WTC11 (cell line): ENCODE measurements around the gene GJA1. TPM values are rescaled to one million over a fixed set of nuclear protein-coding genes. Genes with fewer than 3 reads are reported as not detected.

Source experiments
- ATAC-seq: fragments of 200-7000 bp; cut with Tn5 transposase; 2 replicates; pipeline ENCODE4 v1.10.0; 2021; ENCODE audit warnings: mild to moderate bottlenecking, moderate library complexity
- CTCF ChIA-PET: fragments of 300-600 bp; sonication (Branson Sonifier 250); formaldehyde crosslinking; loops from one replicate; lab custom pipeline; 2021; ENCODE audit warnings: antibody characterized with exemption; lab: Charles Lee
- POLR2A ChIA-PET: fragments of 350-600 bp; sonication (Branson Sonifier 250); formaldehyde crosslinking; loops from one replicate; lab custom pipeline; 2021; ENCODE audit warnings: antibody characterized with exemption; lab: Charles Lee
- DNase-seq: peaks from one replicate; pipeline ENCODE4 v3.0.0; 2021; ENCODE audit warnings: low spot score
- H3K27ac Mint-ChIP-seq: 2 replicates; pipeline ENCODE4 v1.8.0; 2021; ENCODE audit warnings: mixed read lengths
- H3K27me3 Mint-ChIP-seq: 2 replicates; pipeline ENCODE4 v1.8.0; 2021; ENCODE audit warnings: low read depth, mild to moderate bottlenecking, moderate library complexity, mixed read lengths
- H3K36me3 Mint-ChIP-seq: 2 replicates; pipeline ENCODE4 v1.8.0; 2021; ENCODE audit warnings: mixed read lengths
- H3K4me1 Mint-ChIP-seq: 2 replicates; pipeline ENCODE4 v1.8.0; 2022; ENCODE audit warnings: mixed read lengths
- H3K4me3 Mint-ChIP-seq: 2 replicates; pipeline ENCODE4 v1.8.0; 2021; ENCODE audit warnings: mild to moderate bottlenecking, moderate library complexity, mixed read lengths
- H3K9me3 Mint-ChIP-seq: 2 replicates; pipeline ENCODE4 v1.8.0; 2021; ENCODE audit warnings: mixed read lengths
- CREB1 ChIP-seq: sonication (generic); formaldehyde crosslinking; IDR thresholded peaks from 2 replicates; pipeline ENCODE4 v1.8.0; 2023; ENCODE audit warnings: mild to moderate bottlenecking, missing genetic modification reagents
- CTCF ChIP-seq: fragments of 200-600 bp; IDR thresholded peaks from 2 replicates; pipeline ENCODE4 v1.8.0; 2022; ENCODE audit warnings: antibody characterized with exemption
- ELF4 ChIP-seq: sonication (generic); formaldehyde crosslinking; IDR thresholded peaks from 2 replicates; pipeline ENCODE4 v1.8.1; 2022; ENCODE audit warnings: low read depth, mild to moderate bottlenecking, moderate library complexity, missing genetic modification reagents
- EMX1 ChIP-seq: fragments of 250-450 bp; sonication (Bioruptor Pico); IDR thresholded peaks from 2 replicates; pipeline ENCODE4 v1.8.0; 2021; ENCODE audit warnings: mild to moderate bottlenecking
- JUN ChIP-seq: sonication (generic); formaldehyde crosslinking; IDR thresholded peaks from 2 replicates; pipeline ENCODE4 v1.8.0; 2023; ENCODE audit warnings: mild to moderate bottlenecking, missing genetic modification reagents
- MAX ChIP-seq: sonication (generic); formaldehyde crosslinking; IDR thresholded peaks from 2 replicates; pipeline ENCODE4 v1.8.0; 2022; ENCODE audit warnings: mild to moderate bottlenecking, missing genetic modification reagents
- MLX ChIP-seq: sonication (generic); formaldehyde crosslinking; IDR thresholded peaks from 2 replicates; pipeline ENCODE4 v1.8.1; 2023; ENCODE audit warnings: mild to moderate bottlenecking, missing genetic modification reagents, moderate library complexity
- NR1H2 ChIP-seq: sonication (generic); formaldehyde crosslinking; IDR thresholded peaks from 2 replicates; pipeline ENCODE4 v1.9.0; 2021; ENCODE audit warnings: mild to moderate bottlenecking, moderate library complexity, missing genetic modification reagents
- OVOL2 ChIP-seq: fragments of 250-450 bp; sonication (Bioruptor Pico); IDR thresholded peaks from 2 replicates; pipeline ENCODE4 v1.9.0; 2021; ENCODE audit warnings: mild to moderate bottlenecking, borderline replicate concordance
- PREB ChIP-seq: sonication (generic); formaldehyde crosslinking; IDR thresholded peaks from 2 replicates; pipeline ENCODE4 v1.8.1; 2022; ENCODE audit warnings: mild to moderate bottlenecking, missing genetic modification reagents, moderate library complexity, borderline replicate concordance
- RELA ChIP-seq: sonication (generic); formaldehyde crosslinking; IDR thresholded peaks from 2 replicates; pipeline ENCODE4 v1.8.1; 2022; ENCODE audit warnings: missing genetic modification reagents, mild to moderate bottlenecking, borderline replicate concordance
- RORB ChIP-seq: fragments of 250-450 bp; sonication (Bioruptor Pico); IDR thresholded peaks from 2 replicates; pipeline ENCODE4 v1.9.0; 2021; ENCODE audit warnings: mild to moderate bottlenecking
- SOX15 ChIP-seq: fragments of 250-450 bp; sonication (Bioruptor Pico); IDR thresholded peaks from 2 replicates; pipeline ENCODE4 v1.9.0; 2021; ENCODE audit warnings: mild to moderate bottlenecking
- TEAD4 ChIP-seq: sonication (generic); formaldehyde crosslinking; IDR thresholded peaks from 2 replicates; pipeline ENCODE4 v1.8.0; 2022; ENCODE audit warnings: mild to moderate bottlenecking, missing genetic modification reagents
- ZNF232 ChIP-seq: sonication (generic); formaldehyde crosslinking; IDR thresholded peaks from 2 replicates; pipeline ENCODE4 v1.8.0; 2022; ENCODE audit warnings: mild to moderate bottlenecking, missing genetic modification reagents
- ZNF263 ChIP-seq: sonication (generic); formaldehyde crosslinking; IDR thresholded peaks from 2 replicates; pipeline ENCODE4 v1.8.1; 2022; ENCODE audit warnings: low read depth, mild to moderate bottlenecking, moderate library complexity, missing genetic modification reagents
- total RNA-seq: library from RNA; stranded (reverse); gene quantifications from 3 replicates; pipeline ENCODE4 v1.2.3, GENCODE V29; 2021
- TF ChIP-seq, protein P1 (sequence below): sonication (generic); formaldehyde crosslinking; IDR thresholded peaks from 2 replicates; pipeline ENCODE4 v1.8.1; 2023; ENCODE audit warnings: mild to moderate bottlenecking, missing genetic modification reagents, moderate library complexity
- TF ChIP-seq, protein P2 (sequence below): sonication (generic); formaldehyde crosslinking; IDR thresholded peaks from 2 replicates; pipeline ENCODE4 v1.8.1; 2022; ENCODE audit warnings: mild to moderate bottlenecking, moderate library complexity, missing genetic modification reagents

Gene GJA1
- total RNA-seq, 1 experiment from 2014 or later: 546 TPM

DNA sequence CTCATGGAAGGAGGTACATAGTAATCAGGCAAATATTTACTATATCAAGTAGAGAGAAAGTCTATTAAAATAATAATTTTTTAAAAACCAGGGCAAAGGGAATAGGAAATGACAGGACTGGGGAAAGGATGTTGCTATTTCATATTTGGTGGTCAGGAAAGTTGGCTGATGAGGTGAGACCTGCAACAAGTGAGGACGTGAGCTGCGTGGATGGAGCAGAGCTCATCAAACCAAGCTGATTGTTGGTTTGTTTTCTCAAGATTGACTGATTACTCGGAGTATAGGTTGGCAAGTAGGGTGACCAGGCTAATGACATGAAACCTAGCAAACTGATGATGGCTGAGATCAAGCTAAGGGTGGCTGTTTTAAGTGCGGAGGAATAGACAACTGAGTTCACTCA lies 6.0 kb downstream of the GJA1 start:
- Mint-ChIP-seq H3K27ac (peak overlapping the region; percentile 54), H3K36me3 (peaks cover 89% of the 10 kb centered on the region), H3K27me3 (no peaks in the 10 kb centered on the region; the same call in 1 of the 2 replicates), H3K4me1 (peaks cover 71% of the 10 kb centered on the region), H3K4me3 (peak overlapping the region; percentile 91), H3K9me3 (no peaks in the 10 kb centered on the region)
- CTCF ChIA-PET: interaction anchor here (1.4 kb wide), 1 partner anchor 408 kb away, joined by 3 read pairs; no protein-coding TSS in a partner anchor
- no peak for DNase-seq
- ATAC-seq: no peak
- POLR2A ChIA-PET: no interaction called here
- TF ChIP-seq ZNF263 (CRISPR knock-in tag) (no peak), TEAD4 (CRISPR knock-in tag) (no peak), CREB1 (CRISPR knock-in tag) (no peak), SOX15 (no peak)
- TF ChIP-seq, protein P1, sequence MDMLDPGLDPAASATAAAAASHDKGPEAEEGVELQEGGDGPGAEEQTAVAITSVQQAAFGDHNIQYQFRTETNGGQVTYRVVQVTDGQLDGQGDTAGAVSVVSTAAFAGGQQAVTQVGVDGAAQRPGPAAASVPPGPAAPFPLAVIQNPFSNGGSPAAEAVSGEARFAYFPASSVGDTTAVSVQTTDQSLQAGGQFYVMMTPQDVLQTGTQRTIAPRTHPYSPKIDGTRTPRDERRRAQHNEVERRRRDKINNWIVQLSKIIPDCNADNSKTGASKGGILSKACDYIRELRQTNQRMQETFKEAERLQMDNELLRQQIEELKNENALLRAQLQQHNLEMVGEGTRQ (CRISPR knock-in tag): no peak

- H3K4me3 Mint-ChIP-seq: peak overlapping the region; percentile 91
- DNase-seq: no peak
- ATAC-seq: no peak
- peak overlapping the region; percentile 67; the same call in 1 of the 2 replicates for H3K27ac Mint-ChIP-seq
- no peaks in the 10 kb centered on the region for H3K9me3 Mint-ChIP-seq
- ChIA-PET CTCF (interaction anchor here (1.4 kb wide), 1 partner anchor 407 kb away, joined by 3 read pairs; no protein-coding TSS in a partner anchor), POLR2A (no interaction called here)
- H3K27me3 Mint-ChIP-seq: no peaks in the 10 kb centered on the region; the same call in 1 of the 2 replicates
- TF ChIP-seq RORB: no peak
- TF ChIP-seq RELA (CRISPR knock-in tag): no peak
- no peak for TF ChIP-seq MLX (CRISPR knock-in tag)
- TF ChIP-seq JUN (CRISPR knock-in tag): no peak
- TF ChIP-seq MAX (CRISPR knock-in tag): no peak
- TF ChIP-seq ELF4 (CRISPR knock-in tag): no peak
- no peak for TF ChIP-seq PREB
- TF ChIP-seq, protein P2, sequence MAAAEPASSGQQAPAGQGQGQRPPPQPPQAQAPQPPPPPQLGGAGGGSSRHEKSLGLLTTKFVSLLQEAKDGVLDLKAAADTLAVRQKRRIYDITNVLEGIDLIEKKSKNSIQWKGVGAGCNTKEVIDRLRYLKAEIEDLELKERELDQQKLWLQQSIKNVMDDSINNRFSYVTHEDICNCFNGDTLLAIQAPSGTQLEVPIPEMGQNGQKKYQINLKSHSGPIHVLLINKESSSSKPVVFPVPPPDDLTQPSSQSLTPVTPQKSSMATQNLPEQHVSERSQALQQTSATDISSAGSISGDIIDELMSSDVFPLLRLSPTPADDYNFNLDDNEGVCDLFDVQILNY (CRISPR knock-in tag): no peak
- TF ChIP-seq EMX1 (CRISPR knock-in tag): no peak
- no peak for TF ChIP-seq ZNF232 (CRISPR knock-in tag)
- TF ChIP-seq, protein P1 (CRISPR knock-in tag): no peak
- no peak for TF ChIP-seq OVOL2 (CRISPR knock-in tag)
- TF ChIP-seq NR1H2: no peak
- TF ChIP-seq CTCF: no peak
- peaks cover 82% of the 10 kb centered on the region for H3K4me1 Mint-ChIP-seq
- H3K36me3 Mint-ChIP-seq: peaks cover 90% of the 10 kb centered on the region
These were observed 7.1 kb downstream of the GJA1 start for GRCh38 chr6:121442576-121442975.
